Measurements from ENCODE around the gene C19orf81.
A peak's percentile ranks its signal among the peaks of the same experiment; 100 is the strongest.

Gene C19orf81

GRCh38 chr19:50659318-50660087 lies 10.3 kb downstream of the C19orf81 start:
- no peak for DNase-seq (ENCODE audit: low read depth)

DNA sequence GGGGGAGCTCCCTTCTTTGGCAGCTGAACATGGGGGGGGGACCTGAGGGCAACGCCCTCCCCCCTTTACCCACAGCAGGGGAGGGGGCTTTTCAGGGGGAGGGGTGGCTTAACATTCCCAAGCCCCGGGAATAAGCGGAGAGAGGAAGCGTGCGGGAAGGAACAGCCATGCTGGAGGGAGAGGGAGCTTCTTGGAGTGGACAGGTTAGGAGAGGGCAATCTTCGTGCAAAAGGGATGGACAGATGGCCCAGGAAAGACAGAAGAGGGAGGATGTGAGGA lies 10.8 kb downstream of the C19orf81 start:
- DNase-seq (ENCODE audit: low read depth) = no peak

DNA sequence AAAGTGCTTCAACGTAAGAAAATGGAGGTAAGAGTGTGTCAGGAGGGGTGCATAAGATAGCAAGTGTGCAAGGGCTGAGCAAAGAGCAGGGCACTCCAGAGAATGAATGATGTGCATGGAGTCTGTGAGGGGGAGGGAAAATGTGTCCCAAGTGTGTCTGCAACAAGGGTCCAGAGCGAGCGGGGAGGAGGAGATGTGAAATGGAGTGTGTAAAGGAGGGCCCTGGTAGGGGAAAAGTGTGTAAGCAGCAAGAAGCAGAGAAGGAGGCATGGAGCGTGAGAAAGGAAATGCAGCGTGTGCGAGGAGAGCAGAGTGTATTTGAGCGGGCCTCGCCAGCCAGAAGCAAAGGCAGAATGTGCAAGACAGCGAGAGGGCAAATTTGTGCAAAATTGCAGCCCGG lies 11.8 kb downstream of the C19orf81 start:
- no peak for DNase-seq (ENCODE audit: low read depth)

DNA sequence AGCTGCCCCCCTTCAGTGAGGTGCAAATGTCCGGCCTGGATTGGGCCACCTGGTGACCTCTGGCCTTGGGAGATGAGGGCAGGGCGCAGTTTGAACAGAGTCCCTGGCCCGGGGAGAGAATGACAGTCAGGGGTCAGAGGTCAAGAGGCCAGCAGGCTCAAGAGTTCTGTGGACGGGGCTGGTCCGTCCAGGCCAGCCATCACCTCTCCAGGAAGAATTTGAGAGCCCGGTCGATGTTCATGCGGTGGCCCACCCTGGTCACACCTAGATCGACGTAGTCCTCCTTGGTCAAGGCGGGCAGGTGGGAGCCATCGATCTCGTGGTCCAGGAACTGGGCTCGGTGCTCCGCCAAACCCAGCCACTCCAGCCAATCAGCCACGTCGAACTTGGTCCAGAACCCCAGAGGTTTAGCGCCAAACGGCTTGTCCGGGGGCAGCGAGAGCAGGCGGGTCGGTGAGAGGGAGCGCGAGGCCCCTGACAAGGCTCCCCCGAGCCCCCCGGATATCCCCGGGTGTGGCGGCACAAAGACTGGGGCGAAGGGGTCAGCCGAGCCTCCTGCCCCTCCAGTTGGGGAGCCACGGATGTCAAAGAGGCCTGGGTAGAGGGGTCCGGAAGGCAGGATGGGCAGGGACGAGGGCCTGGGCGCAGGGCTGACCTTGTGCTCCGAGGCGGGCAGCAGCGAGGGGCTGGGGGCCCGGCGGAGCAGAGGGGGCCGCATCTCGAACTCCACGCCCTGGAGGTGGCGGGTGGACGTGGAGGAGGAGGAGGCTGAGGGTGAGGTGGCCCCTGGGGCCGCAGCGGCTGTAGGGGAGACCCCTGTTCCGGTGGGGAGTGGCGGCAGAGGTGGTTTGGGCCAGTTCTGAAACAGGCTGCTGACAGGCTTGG lies 12.8 kb downstream of the C19orf81 start:
- DNase-seq (ENCODE audit: low read depth) = no peak

DNA sequence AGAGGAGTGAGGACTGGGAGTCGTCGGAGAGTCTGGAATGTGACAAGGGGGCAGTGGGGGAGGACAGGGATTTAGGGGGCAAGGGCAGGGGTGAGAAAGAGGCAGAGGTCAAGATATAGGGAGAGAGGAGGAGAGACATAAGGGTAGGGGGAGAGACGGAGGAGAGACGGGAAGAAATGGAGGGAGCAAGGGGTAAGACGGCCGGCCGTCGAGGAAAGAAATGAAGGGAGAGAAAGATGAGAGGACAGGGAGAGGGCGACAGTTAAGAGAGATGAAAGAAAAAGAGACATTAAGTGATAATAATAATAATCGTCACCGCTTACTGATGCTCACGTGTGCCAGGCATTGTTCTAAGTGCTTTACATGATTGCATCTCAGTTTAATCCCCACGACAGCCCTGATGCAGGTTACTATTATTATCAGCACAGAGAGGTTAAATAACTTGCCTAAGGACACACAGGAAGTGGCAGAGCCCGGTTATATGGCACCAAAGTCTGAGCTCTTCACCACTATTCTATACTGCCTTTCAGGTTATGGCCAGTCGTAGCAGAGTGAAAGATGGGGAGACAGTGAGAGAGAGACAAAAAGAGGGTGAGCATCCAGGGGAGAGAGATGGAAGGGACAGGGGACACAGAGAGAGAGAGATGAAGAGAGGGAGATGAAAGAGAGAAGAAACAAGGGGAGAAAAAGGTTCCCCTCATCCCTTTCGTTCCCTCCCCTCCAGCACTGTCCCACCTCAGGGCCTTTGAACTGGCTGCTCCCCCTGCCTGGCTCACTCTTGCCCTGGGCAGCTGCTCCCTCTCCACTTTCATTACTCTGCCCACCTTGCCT lies 13.6 kb downstream of the C19orf81 start:
- DNase-seq (ENCODE audit: low read depth) = no peak

DNA sequence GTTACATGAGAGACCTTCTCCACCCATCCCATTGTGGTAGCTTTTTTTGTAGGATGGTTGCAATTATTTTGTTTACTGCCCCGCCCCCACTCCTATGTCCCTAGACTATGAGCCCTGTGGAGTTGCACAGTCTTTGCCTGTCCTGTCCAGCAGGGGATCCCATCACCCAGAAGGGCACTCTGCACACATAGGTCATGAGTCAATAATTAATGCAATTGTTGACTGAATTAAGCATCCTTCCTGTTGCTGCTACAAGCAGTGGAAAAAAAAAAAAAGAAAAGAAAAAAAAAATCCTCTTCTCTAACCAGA lies 14.2 kb downstream of the C19orf81 start:
- DNase-seq (ENCODE audit: low read depth) = no peak

GRCh38 chr19:50664204-50664603 lies 15.0 kb downstream of the C19orf81 start:
- no peak for DNase-seq (ENCODE audit: low read depth)

DNA sequence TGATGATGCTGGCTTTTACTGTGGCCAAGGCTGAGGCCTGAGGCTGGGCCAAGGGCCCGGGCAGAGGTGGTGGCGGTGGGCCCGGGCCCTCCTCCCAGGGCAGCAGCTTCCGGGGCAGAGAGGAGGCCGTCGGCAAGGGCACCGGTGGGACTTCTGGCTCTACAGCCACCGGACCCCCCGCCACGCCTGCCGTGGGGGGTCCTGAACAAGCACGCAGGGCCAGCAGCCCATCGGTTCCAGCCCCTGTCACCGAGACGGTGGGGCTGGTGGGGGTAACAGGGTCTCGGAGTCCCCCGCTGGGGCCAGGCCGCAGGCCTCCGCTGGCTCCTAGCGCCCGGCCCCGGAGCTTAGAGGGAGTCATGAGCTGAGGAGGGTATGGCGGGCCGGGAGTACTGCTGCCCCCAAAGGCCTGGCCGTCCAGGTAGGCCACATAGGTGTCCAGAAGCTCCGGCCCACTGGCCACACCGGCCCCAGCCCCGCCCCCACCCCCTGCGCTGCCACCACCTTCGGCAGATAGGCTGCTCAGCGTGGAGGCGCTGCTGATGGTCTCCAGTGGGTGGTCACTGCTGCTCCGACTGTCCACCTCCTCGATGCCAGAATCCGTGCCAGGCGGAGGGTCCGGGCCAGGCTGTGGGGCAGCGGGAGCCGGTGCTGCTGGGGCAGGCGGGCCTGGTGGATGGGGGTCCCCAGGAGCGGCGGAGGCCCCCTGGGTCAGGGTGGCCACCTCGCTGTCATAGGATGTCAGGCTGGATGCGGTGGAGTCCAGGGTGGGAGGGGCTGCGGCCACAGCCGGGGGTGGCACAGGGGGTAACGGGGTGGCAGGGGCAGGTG lies 17.3 kb downstream of the C19orf81 start:
- no peak for DNase-seq (ENCODE audit: low read depth)

DNA sequence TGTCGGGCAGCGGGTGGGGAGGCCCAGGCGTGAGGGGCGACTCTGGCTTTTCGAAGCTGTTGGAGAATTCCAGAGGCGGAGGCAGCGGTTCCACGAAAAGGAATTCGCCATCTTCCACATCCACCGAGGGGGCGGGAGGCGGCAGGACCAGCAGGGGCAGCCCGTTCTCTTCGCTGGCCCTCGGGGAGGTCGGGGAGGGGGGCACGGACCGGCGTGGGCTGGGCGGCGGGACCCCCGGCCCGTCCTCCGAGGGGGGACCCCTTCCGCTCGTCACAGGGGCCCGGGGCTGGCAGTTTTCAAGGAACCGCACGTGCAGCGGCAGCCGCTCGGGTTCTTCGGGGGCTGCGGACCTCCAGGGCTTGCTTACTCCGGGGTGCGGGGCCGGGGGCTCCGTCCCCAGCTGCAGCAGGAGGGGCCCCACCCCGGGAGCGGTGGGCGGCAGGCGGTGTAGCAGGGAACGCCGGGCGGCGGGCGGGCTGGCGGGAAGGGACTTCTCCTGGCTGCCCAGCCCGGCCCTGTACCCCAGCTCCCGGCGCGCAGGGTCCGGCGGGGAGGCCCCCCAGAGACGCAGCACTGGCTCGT lies 18.0 kb downstream of the C19orf81 start:
- no peak for DNase-seq (ENCODE audit: low read depth)

DNA sequence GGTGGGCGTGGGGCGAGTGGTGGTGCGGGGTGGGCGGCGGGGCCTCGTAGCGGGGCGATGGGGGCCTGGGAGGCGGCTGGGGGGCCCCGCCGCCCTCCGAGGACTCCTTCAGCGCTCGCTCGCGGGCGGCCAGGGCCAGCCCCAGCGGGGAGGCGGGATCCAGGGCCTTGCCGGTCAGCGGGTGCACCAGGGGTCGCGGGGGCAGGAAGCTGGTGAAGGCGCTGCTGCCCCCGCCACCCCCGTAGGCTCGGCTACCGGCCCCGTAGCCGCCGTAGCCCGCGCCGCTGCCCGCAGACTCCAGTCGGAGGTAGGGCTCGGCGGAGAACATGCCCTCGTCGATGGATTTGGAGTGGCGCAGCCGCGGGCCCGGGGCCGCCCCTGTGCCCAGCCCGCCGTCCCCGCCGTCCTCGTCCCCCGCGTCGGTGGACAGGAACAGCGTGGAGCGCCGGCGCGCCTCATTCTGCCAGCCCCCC lies 18.6 kb downstream of the C19orf81 start:
- DNase-seq (ENCODE audit: low read depth) = no peak

GRCh38 chr19:50668416-50668815 lies 19.2 kb downstream of the C19orf81 start:
- no peak for DNase-seq (ENCODE audit: low read depth)

GRCh38 chr19:50668879-50669278 lies 19.6 kb downstream of the C19orf81 start:
- DNase-seq (ENCODE audit: low read depth) = no peak

DNA sequence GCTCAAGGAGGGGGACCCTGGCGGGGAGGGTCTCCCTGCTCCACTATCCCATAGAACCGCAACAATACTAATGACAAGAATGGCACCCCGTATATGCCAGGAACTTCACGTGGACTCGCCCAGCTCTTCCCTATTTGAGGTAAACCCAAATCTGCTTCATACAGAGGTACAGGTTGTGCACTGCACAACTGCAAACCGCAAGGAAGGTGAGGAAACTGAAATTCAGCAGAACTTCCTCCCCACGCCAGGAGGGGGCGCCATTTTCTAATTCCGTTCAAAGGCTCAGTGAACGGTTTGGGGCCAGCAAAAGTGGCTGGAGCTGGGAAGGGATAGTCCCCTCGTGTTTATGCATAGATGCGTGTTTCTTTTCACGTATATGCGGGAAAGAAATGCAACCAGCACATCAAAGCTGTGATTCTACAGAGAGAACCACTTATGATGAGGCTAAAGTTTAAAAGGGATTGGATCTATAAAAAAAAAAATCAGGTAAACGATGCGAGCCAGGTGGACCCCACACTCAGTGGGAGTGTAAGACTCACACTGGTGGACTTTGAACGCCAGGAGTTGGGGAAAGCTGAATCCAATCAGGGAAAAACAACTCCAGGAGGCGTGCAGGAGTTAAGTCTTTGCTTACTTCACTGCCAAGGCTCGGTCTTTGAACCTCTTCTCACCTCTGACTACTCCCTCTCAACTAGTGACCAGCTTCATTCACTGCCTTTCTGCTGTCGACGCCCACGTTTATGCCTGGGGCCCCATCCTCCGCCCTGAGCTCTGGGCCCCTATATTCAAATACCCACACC lies 20.3 kb downstream of the C19orf81 start:
- DNase-seq (ENCODE audit: low read depth) = no peak

DNA sequence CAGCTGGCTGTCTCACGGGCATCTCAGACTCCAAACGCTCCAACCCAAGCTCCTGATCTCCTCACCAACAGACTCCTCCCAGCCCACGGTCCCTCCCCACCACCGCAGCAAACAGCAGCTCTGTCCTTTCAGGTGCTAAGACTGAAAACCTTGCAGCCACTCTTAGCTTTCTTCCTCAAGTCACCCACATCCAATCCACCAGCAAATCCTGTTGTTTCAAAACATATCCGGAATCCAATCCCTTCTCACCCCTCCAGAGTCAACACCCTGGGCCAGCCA lies 20.8 kb downstream of the C19orf81 start:
- DNase-seq (ENCODE audit: low read depth) = no peak

DNA sequence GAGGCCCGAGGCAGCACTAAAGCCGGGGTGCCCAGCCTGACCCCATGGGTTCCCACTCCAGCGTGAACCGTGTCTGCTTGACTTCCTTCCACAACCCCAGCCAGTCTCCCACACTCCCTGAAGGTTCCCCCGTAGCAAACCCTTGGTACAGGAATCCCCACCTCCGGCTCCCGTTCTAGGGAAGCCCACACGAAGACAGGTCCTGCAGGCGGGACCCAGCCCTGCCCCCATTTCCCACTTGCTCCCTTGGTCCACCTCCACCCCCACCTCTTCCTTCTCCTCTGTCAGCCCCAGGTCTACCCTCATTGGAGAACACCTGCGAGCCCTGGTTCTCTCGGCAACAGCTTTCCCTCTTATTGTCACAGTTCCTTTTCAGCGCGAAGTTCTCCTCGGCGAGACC lies 23.9 kb downstream of the C19orf81 start:
- DNase-seq (ENCODE audit: low read depth) = no peak

GRCh38 chr19:50676625-50677197 lies 27.5 kb downstream of the C19orf81 start:
- DNase-seq (ENCODE audit: low read depth) = no peak

- DNase-seq (ENCODE audit: low read depth) = no peak
Measured at GRCh38 chr19:50677636-50678035, 28.4 kb downstream of the C19orf81 start.

DNA sequence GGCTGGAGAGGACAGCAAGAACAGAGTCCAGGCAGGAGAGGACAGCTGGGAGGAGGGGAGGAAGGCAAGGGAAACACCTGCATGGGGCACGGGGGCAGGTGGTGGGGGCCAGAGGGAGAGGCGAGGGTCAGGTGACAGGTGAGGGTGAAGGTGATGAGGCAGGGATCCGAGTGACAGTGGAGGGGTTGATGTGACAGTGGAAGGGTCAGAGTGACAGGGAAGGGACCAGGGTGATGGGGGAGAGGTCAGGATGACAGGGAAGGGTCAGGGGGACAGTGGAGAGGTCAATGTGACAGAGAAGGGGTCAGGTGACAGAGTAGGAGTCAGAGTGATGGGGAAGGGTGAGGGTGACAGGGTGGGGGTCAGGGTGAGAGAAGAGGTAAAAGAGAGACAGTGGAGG lies 29.1 kb downstream of the C19orf81 start:
- no peak for DNase-seq (ENCODE audit: low read depth)

- peak; percentile 49 for DNase-seq (ENCODE audit: low read depth)
Measured at GRCh38 chr19:50679177-50680125, 30.2 kb downstream of the C19orf81 start.
